Skeletal muscle cell (primary cell): ENCODE data around the gene AUH.
A peak's percentile ranks its signal among the peaks of the same experiment; 100 is the strongest.

ENCODE experiments used
- DNase-seq: peaks from one replicate; pipeline ENCODE4 v3.0.0-alpha.2; 2010; ENCODE audit warnings: low read depth
- H3K4me3 ChIP-seq: 2 replicates; pipeline ENCODE4 v1.5.1; 2011; ENCODE audit warnings: low read depth, mild to moderate bottlenecking, control low read depth, low read length, moderate library complexity

AUH gene

DNA sequence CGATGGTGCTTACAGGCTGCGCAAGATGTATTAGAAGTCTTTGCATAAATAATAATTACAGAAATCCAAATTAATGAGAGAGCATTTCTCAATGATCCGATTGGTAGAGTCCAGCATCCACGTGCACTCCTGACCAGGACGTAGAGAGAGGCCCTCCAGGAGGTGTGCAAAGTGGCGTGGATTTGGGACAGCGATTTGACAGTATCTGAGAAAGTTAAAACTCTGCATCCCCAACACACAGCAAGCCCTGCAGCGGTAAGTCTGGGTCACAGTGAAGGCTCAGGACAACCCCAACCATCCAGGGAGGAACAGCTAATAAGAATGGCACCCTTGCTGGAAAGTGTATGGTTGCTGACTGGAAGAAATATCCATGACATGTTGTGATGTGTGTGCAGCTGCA is 180.2 kb downstream of the AUH start:
- no peak for DNase-seq
- H3K4me3 ChIP-seq: no peak overlapping the region

- DNase-seq: no peak
- H3K4me3 ChIP-seq: no peak overlapping the region
Observed at GRCh38 chr9:91180930-91181268, 180.8 kb downstream of the AUH start.

- DNase-seq: no peak
- no peak overlapping the region for H3K4me3 ChIP-seq
Observed at GRCh38 chr9:91180240-91180929, 181.3 kb downstream of the AUH start.

DNA sequence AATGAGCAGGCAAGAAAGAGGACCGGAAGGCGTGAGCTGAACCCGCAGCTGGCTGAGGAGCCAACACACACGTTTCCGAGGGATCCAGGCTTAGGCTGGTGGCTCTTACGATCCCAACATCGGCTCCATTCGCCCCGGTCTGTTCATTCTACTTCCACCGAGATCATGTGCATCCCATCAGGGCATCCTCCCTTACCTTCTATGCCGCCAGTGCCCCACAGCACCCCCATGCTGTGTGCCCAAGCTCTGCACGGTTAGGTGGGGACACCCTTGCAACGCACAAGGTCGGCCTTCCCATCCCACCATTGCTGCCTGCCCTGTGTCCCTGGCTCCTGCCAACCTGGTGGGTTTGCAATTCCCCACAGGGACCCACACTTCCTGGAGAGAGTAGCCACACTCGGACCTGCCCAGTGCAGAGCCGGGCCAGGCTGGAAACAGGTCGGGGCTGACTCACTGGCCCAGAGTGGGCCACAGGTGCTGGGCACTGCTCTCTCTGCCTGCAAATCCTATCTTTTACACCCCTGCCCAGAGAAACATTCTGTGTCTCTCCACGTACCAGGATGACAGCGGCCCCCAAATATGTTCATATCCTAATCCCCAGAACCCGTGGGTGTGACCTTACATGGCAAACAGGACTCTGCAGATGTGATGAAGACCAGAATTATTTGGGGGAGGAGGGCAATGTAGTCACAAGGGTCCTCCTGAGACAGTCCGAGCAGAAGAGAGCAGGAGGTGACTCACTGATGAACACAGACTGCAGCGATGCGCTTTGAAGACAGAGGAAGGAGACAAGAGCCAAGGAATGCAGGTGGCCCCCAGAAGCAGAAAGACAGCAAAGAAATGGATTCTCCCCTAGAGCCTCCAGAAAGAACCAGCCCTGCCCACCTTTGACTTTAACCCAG is 182.2 kb downstream of the AUH start:
- H3K4me3 ChIP-seq: no peak overlapping the region
- peak; percentile 84 for DNase-seq

GRCh38 chr9:91178281-91179236 is 183.2 kb downstream of the AUH start:
- H3K4me3 ChIP-seq: no peak overlapping the region
- no peak for DNase-seq

DNA sequence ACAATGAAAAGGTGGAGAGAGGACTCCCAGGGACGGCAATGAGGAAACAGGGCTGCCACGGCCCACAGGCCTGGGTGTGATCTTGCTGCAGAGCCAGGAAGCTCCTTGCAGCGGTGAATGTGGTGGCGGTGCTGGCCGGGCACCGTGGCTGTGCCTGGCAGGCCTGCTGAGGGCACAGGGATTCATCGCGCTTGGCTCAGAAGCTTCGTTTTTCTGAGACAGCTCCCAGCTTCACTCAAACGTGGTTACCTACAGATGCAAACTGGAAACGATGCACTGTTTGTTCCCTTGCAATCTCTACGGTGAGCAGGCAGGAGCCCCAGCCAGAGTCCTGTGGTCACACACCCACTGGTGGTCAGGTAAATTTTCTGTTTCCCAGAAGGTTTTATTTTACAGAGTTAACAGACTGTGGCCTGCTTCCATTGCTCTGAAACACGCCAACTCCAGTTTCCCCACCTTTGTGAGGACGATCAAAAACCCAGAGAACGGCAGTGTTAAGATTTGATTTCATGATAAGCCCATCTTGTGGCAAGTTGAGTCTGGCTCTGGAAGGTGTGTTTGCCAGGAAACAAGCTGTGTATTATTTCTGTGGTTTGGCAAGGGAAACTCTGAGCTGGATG is 183.9 kb downstream of the AUH start:
- no peak for DNase-seq
- H3K4me3 ChIP-seq: no peak overlapping the region

DNA sequence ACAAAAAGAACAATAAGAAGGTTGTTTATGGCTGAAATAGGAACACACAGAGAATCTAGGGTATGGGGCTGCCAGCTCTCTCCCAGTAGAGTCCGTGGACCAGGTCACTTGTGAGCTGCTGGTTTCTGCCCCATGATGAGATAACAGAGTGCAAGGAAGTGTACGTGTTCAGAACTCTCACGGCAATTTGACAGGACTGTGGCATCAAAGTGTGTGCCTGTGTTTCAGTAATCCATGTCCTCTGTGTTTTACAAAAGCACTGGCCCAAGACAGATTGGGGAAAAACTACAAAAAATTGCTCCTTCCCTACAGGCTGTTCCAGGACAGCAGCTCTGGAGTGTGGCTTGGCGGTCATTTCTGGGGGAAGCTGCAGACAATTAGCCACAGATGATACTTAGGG is 184.6 kb downstream of the AUH start:
- H3K4me3 ChIP-seq: no peak overlapping the region
- no peak for DNase-seq

- no peak overlapping the region for H3K4me3 ChIP-seq
- no peak for DNase-seq
Observed at GRCh38 chr9:91176426-91176825, 185.3 kb downstream of the AUH start.

- no peak for DNase-seq
- H3K4me3 ChIP-seq: no peak overlapping the region
Observed at GRCh38 chr9:91174772-91175171, 186.9 kb downstream of the AUH start.

DNA sequence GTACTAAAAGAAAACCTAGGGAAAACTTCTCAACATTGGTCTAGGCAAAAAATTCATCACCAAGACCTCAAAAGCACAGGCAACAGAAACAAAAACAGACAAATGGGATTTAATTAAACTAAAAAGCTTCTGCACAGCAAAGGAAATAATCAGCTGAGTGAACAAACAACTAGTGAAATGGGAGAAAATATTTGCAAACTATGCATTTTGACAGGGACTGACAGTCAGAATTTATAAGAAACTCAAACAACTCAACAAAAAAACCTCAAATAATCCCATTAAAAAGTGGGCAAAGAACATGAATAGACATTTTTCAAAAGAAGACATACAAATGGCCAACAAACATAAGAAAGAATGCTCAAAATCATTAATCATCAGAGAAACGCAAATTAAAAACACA is 189.4 kb downstream of the AUH start:
- H3K4me3 ChIP-seq: no peak overlapping the region
- no peak for DNase-seq

DNA sequence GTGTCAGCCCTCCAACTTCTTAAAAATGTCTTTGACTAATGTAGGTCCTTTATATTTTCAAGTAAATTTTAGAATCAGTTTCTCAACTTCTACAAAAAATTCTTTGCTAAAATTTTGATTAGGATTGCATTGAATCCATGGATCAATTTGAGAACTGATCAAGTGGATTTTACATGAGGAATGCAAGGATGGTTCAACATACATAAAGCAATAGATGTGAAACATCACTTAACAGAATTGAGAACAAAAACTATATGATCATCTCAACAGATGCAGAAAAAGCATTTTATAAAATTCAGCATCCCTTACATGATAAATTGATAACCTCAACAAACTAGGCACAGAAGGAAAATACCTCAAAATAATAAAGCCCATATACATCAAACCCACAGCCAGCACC is 190.8 kb downstream of the AUH start:
- no peak overlapping the region for H3K4me3 ChIP-seq
- no peak for DNase-seq

DNA sequence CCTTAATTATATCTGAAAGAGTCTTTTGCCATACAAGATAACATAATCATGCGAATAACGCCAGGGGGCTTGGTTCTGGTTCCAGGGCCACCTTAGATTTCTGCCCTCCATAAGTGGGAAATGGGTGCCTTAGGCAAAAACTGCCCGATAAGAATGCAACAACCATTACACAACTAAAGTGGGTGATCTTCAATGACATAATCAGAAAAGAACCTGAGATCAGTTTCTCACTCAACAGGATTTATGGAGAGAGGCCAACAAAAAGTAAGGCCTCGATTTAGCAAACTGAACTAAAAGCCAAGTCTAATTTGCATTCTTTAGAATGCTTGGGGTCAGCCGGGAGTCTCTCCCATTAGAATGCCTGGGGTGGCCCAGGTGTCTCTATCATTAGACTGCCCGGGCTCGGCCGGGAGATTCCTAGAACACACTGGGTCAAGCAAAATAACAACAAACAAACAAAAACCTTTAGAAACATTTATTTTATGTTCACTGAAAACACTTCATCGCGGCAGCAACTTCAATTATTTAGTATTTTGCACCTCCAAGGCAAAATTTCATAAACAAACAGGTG is 194.8 kb downstream of the AUH start:
- no peak overlapping the region for H3K4me3 ChIP-seq
- peak; percentile 39 for DNase-seq

- DNase-seq: peak; percentile 95
- H3K4me3 ChIP-seq: no peak overlapping the region
Observed at GRCh38 chr9:91164724-91165520, 196.8 kb downstream of the AUH start.
